NCI-H2196 (cell line): ENCODE data around the gene ADAMTS2.

Experiments
- DNase-seq: peaks from one replicate; lab custom pipeline; 2025; ENCODE audit not compliant: unreplicated experiment; lab: John Stamatoyannopoulos, UW

The ADAMTS2 gene

GRCh38 chr5:179257176-179257682 is 88.0 kb downstream of the ADAMTS2 start:
- DNase-seq = no peak

GRCh38 chr5:179256328-179257175 is 88.7 kb downstream of the ADAMTS2 start:
- no peak for DNase-seq

GRCh38 chr5:179255527-179256327 is 89.5 kb downstream of the ADAMTS2 start:
- no peak for DNase-seq

- no peak for DNase-seq
Measured at GRCh38 chr5:179254638-179255271, 90.5 kb downstream of the ADAMTS2 start.

GRCh38 chr5:179253730-179254129 is 91.5 kb downstream of the ADAMTS2 start:
- no peak for DNase-seq

GRCh38 chr5:179251276-179251969 is 93.8 kb downstream of the ADAMTS2 start:
- no peak for DNase-seq

GRCh38 chr5:179250561-179251225 is 94.6 kb downstream of the ADAMTS2 start:
- no peak for DNase-seq

- DNase-seq = no peak
Measured at GRCh38 chr5:179246227-179246626, 99.0 kb downstream of the ADAMTS2 start.

GRCh38 chr5:179245031-179245430 is 100.2 kb downstream of the ADAMTS2 start:
- no peak for DNase-seq

- no peak for DNase-seq
Measured at GRCh38 chr5:179244044-179244443, 101.2 kb downstream of the ADAMTS2 start.

- DNase-seq = no peak
Measured at GRCh38 chr5:179243333-179243732, 101.9 kb downstream of the ADAMTS2 start.

- no peak for DNase-seq
Measured at GRCh38 chr5:179242676-179243075, 102.6 kb downstream of the ADAMTS2 start.

- no peak for DNase-seq
Measured at GRCh38 chr5:179241764-179242370, 103.4 kb downstream of the ADAMTS2 start.

- DNase-seq = no peak
Measured at GRCh38 chr5:179241175-179241574, 104.1 kb downstream of the ADAMTS2 start.

GRCh38 chr5:179240561-179240960 is 104.7 kb downstream of the ADAMTS2 start:
- no peak for DNase-seq

GRCh38 chr5:179239256-179240135 is 105.8 kb downstream of the ADAMTS2 start:
- DNase-seq = no peak

- DNase-seq = no peak
Measured at GRCh38 chr5:179238628-179238970, 106.7 kb downstream of the ADAMTS2 start.

GRCh38 chr5:179237770-179238627 is 107.3 kb downstream of the ADAMTS2 start:
- no peak for DNase-seq
